Activated CD4-positive, alpha-beta memory T cell treated with anti-CD3 and anti-CD28 coated beads, Interleukin-2, amount 10 ng/mL, durations not matched to agents 7 days and 5 days (primary cell): ENCODE measurements around the gene IL4I1. TPM values are rescaled to one million over a fixed set of nuclear protein-coding genes. Genes with fewer than 3 reads are reported as not detected.

Experiments used
- CTCF ChIA-PET: fragments of 350-600 bp; sonication (Branson Sonifier 250); formaldehyde crosslinking; loops from one replicate; lab custom pipeline; 2021; ENCODE audit warnings: antibody characterized with exemption, inconsistent platforms; lab: Charles Lee
- POLR2A ChIA-PET: fragments of 350-600 bp; sonication (Branson Sonifier 250); formaldehyde crosslinking; loops from one replicate; lab custom pipeline; 2021; ENCODE audit warnings: antibody characterized with exemption; lab: Charles Lee
- DNase-seq: peaks from one replicate; pipeline ENCODE4 v3.0.0-alpha.2; 2020
- H3K27ac Mint-ChIP-seq: one replicate; pipeline ENCODE4 v1.8.0; 2021; ENCODE audit warnings: mild to moderate bottlenecking, mixed read lengths
- H3K27me3 Mint-ChIP-seq: one replicate; pipeline ENCODE4 v1.8.0; 2021; ENCODE audit warnings: mixed read lengths
- H3K36me3 Mint-ChIP-seq: one replicate; pipeline ENCODE4 v1.8.0; 2021; ENCODE audit warnings: low read depth, mixed read lengths
- H3K4me1 Mint-ChIP-seq: one replicate; pipeline ENCODE4 v1.8.0; 2021; ENCODE audit warnings: mixed read lengths
- H3K4me3 Mint-ChIP-seq: one replicate; pipeline ENCODE4 v1.8.0; 2021; ENCODE audit warnings: mild to moderate bottlenecking, mixed read lengths
- H3K9me3 Mint-ChIP-seq: one replicate; pipeline ENCODE4 v1.8.0; 2021; ENCODE audit warnings: mixed read lengths
- total RNA-seq, 2 experiments: library from RNA; stranded (reverse); gene quantifications; one replicate each; pipeline ENCODE4 v1.2.3, GENCODE V29; 2021

Gene IL4I1
- total RNA-seq, 2 experiments from 2014 or later: 25.7 to 26.4 TPM

GRCh38 chr19:49855277-49855675 is 41.4 kb downstream of the IL4I1 start:
- DNase-seq: no peak
- H3K4me1 Mint-ChIP-seq: peaks cover 17% of the 10 kb centered on the region
- H3K9me3 Mint-ChIP-seq: no peaks in the 10 kb centered on the region
- CTCF ChIA-PET: no interaction called here
- peaks cover 6% of the 10 kb centered on the region for H3K36me3 Mint-ChIP-seq
- peaks cover 9% of the 10 kb centered on the region for H3K27me3 Mint-ChIP-seq
- no peak overlapping the region for H3K4me3 Mint-ChIP-seq
- POLR2A ChIA-PET: interaction anchor here (1.9 kb wide), 1 partner anchor 10 kb away, joined by 7 read pairs; no protein-coding TSS in a partner anchor
- peak overlapping the region; percentile 32 for H3K27ac Mint-ChIP-seq

DNA sequence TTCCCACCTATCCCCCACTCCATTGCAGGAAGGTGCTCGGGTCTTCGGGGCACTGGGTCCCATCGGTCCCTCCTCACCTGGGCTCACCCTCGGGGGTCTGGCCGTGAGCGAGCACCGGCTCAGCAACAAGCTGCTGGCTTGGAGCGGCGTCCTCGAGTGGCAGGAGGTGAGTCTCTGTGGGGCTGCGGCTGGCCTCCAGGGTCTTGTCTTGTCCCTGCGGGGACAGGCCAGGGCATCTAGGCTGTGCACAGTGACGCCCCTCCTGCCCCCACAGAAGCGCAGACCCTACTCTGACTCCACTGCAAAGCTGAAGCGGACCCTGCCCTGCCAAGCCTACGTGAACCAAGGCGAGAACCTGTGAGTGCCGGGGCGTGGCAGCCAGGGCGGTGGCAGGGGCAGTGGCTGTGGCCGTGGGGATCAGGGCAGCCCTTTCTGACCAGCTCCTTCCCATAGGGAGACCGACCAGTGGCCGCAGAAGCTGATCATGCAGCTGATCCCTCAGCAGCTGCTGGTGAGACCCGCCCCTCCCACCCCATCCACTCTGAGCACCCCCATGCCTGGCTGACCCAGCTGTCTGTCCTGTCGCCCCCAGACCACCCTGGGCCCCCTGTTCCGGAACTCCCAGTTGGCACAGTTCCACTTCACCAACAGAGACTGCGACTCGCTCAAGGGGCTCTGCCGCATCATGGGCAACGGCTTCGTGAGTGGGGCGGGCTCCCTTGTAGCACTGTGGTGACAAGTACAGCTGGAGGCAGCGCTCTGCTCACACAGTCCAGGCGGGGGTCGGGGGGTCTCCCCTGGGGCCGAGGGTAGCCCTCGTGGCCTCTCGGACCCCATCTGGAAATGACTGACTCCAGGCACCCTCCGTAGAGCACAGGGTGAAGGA is 42.1 kb downstream of the IL4I1 start:
- DNase-seq: no peak
- CTCF ChIA-PET: no interaction called here
- POLR2A ChIA-PET: interaction anchor here (1.0 to 1.9 kb wide), 3 partner anchors 9 to 57 kb away, joined by 3 to 7 read pairs (median 3); no protein-coding TSS in a partner anchor

GRCh38 chr19:49853852-49854377 is 42.8 kb downstream of the IL4I1 start:
- Mint-ChIP-seq H3K36me3 (peaks cover 11% of the 10 kb centered on the region), H3K27ac (no peak overlapping the region), H3K4me3 (no peak overlapping the region), H3K27me3 (peaks cover 11% of the 10 kb centered on the region), H3K9me3 (peaks cover 5% of the 10 kb centered on the region), H3K4me1 (peaks cover 28% of the 10 kb centered on the region)
- POLR2A ChIA-PET: interaction anchor here (1.0 to 1.6 kb wide), 2 partner anchors 10 to 57 kb away, joined by 3 read pairs; no protein-coding TSS in a partner anchor
- CTCF ChIA-PET: no interaction called here
- DNase-seq: no peak

More for the DNA sequence above, 42.1 kb downstream of the IL4I1 start:
- Mint-ChIP-seq H3K36me3 (peaks cover 10% of the 10 kb centered on the region), H3K27ac (no peak overlapping the region), H3K4me1 (peaks cover 23% of the 10 kb centered on the region), H3K4me3 (no peak overlapping the region), H3K27me3 (peaks cover 9% of the 10 kb centered on the region), H3K9me3 (peaks cover 3% of the 10 kb centered on the region)

- H3K27ac Mint-ChIP-seq: peak overlapping the region; percentile 58
- peaks cover 5% of the 10 kb centered on the region for H3K9me3 Mint-ChIP-seq
- POLR2A ChIA-PET: no interaction called here
- no peak for DNase-seq
- peak overlapping the region; percentile 76 for H3K4me3 Mint-ChIP-seq
- H3K27me3 Mint-ChIP-seq: peaks cover 12% of the 10 kb centered on the region
- H3K36me3 Mint-ChIP-seq: peaks cover 10% of the 10 kb centered on the region
- peaks cover 39% of the 10 kb centered on the region for H3K4me1 Mint-ChIP-seq
- CTCF ChIA-PET: interaction anchor here (0.9 kb wide), 1 partner anchor 17 kb away, joined by 5 read pairs; no protein-coding TSS in a partner anchor
Measured at GRCh38 chr19:49852631-49853126, 44.0 kb downstream of the IL4I1 start.

DNA sequence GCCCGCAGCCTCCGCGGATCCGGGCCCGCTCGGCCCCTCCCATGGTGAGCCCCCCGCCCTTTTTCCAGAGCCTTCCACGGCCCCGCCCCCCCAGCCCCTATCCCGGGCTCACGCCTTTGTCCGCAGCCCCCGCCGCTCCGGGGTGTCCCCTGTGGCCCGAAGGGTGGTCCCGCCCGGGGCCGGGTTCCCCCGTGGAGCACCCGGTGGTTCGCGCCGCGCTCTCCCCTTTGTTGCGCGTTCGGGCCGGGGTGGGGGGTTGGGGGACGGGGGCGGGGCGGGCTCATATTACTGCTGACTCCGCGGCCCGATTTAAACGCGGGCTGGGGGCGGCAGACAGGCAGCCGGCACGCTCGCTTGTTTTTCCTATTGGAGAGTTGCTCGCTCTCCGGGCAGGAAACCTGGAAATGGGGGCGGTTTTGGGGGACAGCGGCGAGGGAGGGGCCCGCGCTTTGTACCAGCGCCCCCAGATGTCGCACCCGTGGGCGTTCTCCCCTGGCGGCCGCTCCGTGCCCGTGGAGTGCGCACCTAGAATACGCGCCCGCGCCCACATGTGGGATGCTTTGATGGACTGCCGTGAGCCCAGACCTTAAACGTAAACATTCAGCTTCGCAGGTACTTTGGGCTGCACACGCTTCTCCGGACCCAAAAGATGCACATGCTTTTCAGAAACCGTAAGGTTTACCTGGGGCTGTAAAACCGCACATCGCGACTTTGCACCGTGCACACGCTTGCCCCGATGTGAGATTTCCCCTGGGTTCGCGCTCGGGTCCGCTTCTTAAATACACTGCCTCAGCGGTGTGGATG is 45.0 kb downstream of the IL4I1 start:
- POLR2A ChIA-PET: interaction anchor here (1.2 to 2.3 kb wide), 8 partner anchors 9 to 175 kb away, joined by 3 to 48 read pairs (median 9); partner anchors contain the start of genes AKT1S1, FUZ, MED25 and PNKP
- DNase-seq: no peak
- Mint-ChIP-seq H3K27ac (peak overlapping the region; percentile 58), H3K27me3 (peaks cover 15% of the 10 kb centered on the region), H3K36me3 (peaks cover 10% of the 10 kb centered on the region), H3K4me1 (peaks cover 41% of the 10 kb centered on the region), H3K4me3 (peak overlapping the region; percentile 76), H3K9me3 (peaks cover 5% of the 10 kb centered on the region)
- CTCF ChIA-PET: no interaction called here

DNA sequence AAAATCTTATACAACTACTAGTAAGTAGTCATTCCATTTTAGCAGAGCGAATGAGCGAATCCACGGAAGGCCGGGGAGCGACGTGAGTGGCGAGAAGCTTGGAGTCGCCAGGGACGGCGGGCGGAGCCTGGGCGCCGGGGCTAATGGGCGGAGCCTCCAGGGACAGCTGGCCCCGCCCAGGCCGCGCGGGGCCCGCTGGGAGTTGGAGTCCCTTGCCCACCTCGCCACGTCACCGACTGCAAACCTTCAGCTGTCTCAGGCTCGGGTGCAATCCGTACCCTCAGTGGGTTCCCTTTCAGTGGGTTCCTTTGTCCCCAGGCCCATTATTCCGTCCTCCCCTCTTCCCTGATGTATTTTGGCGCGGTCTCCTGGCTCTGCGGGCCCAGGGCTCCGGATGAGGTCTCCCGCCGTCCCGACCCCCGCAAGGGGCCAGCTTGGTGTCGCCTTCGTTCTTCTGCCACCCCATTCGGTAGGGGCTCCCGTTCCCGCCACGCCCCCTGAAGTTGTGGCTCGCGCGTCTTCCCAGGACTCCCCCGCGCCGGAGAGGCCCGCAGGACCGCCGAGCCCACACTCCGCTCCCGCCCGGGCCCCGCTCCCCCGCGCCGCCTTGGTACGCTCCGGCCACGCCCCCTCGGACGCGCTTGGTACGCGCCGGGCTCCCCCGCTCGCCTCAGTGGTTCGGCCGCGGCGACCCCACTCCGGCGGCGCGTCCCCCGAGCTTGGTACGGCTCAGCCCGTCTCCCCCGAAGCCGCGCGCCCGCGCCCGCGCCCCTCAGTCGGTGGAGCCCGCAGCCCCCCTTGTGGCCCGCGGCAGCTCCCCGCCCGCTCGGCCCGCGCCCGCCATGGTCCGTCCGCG is 46.0 kb downstream of the IL4I1 start, which contains the start of gene PTOV1:
TSS of gene PTOV1 (plus strand) at position 673 of the 856 bp plus-strand sequence.
- peaks cover 5% of the 10 kb centered on the region for H3K9me3 Mint-ChIP-seq

GRCh38 chr19:49850221-49850486 is 46.5 kb downstream of the IL4I1 start:
- Mint-ChIP-seq H3K9me3 (peaks cover 5% of the 10 kb centered on the region), H3K36me3 (peaks cover 10% of the 10 kb centered on the region), H3K27me3 (peaks cover 18% of the 10 kb centered on the region), H3K4me1 (peaks cover 41% of the 10 kb centered on the region), H3K4me3 (peak overlapping the region; percentile 86), H3K27ac (peak overlapping the region; percentile 95)
- CTCF ChIA-PET: interaction anchor here (1.1 to 1.6 kb wide), 4 partner anchors 15 to 133 kb away, joined by 3 to 6 read pairs (median 4); partner anchors contain the start of gene PNKP
- POLR2A ChIA-PET: interaction anchor here (0.9 to 2.3 kb wide), 15 partner anchors 14 to 257 kb away, joined by 3 to 48 read pairs (median 5); partner anchors contain the start of genes AKT1S1, FUZ, MED25 and NUP62
- no peak for DNase-seq

More for the DNA sequence above, 46.0 kb downstream of the IL4I1 start, which contains the start of gene PTOV1:
- H3K4me1 Mint-ChIP-seq: peaks cover 41% of the 10 kb centered on the region
- peaks cover 18% of the 10 kb centered on the region for H3K27me3 Mint-ChIP-seq
- ChIA-PET POLR2A (interaction anchor here (0.7 to 2.3 kb wide), 17 partner anchors 10 to 258 kb away, joined by 3 to 48 read pairs (median 5); partner anchors contain the start of genes AKT1S1, FUZ, MED25 and NUP62), CTCF (interaction anchor here (1.1 to 1.6 kb wide), 4 partner anchors 15 to 133 kb away, joined by 3 to 6 read pairs (median 4); partner anchors contain the start of gene PNKP)
- H3K4me3 Mint-ChIP-seq: peak within 1 kb of the TSS; percentile 86
- peak within 1 kb of the TSS; percentile 95 for H3K27ac Mint-ChIP-seq
- peak; percentile 90 for DNase-seq
- peaks cover 10% of the 10 kb centered on the region for H3K36me3 Mint-ChIP-seq

- CTCF ChIA-PET: interaction anchor here (1.1 to 1.6 kb wide), 3 partner anchors 16 to 132 kb away, joined by 3 to 6 read pairs (median 5); no protein-coding TSS in a partner anchor
- no peak for DNase-seq
- Mint-ChIP-seq H3K9me3 (peaks cover 5% of the 10 kb centered on the region), H3K4me3 (peak overlapping the region; percentile 86), H3K4me1 (peaks cover 41% of the 10 kb centered on the region), H3K27ac (peak overlapping the region; percentile 95), H3K36me3 (peaks cover 10% of the 10 kb centered on the region), H3K27me3 (peaks cover 18% of the 10 kb centered on the region)
- POLR2A ChIA-PET: interaction anchor here (0.9 to 2.3 kb wide), 7 partner anchors 19 to 131 kb away, joined by 3 to 48 read pairs (median 10); partner anchors contain the start of genes AKT1S1, ATF5, FUZ and MED25
Measured at GRCh38 chr19:49849433-49850220, 47.1 kb downstream of the IL4I1 start.

DNA sequence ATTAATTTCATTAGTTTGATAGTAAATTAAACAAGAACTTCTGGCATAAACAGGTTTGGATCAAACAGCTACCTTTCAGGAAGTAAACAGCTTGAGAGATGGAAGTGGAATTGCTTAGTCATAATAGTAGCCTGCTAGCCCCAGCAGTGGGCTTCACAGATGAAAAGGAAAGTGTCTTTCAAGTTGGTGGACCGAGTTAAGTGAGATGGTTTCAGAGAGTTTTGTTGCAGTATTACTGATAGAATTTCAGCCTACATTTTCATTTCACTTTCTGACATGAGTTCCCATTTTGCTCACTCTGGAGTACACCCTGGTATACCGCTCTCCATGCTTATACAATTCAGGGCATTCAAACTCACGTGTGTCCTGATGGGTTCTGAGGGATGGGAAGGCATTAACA is 47.7 kb downstream of the IL4I1 start:
- ChIA-PET POLR2A (interaction anchor here (0.9 to 1.9 kb wide), 3 partner anchors 20 to 80 kb away, joined by 3 to 4 read pairs (median 3); partner anchors contain the start of genes AKT1S1, ATF5 and NUP62), CTCF (interaction anchor here (0.9 to 1.6 kb wide), 3 partner anchors 16 to 168 kb away, joined by 3 to 4 read pairs (median 4); partner anchors contain the start of gene MED25)
- Mint-ChIP-seq H3K27me3 (peaks cover 18% of the 10 kb centered on the region), H3K4me3 (peak overlapping the region; percentile 54), H3K36me3 (peaks cover 10% of the 10 kb centered on the region), H3K9me3 (peaks cover 5% of the 10 kb centered on the region), H3K27ac (peak overlapping the region; percentile 37), H3K4me1 (peaks cover 41% of the 10 kb centered on the region)
- DNase-seq: no peak
